Measurements from ENCODE around the gene TF.

The TF gene

GRCh38 chr3:133837487-133838295 is 91.5 kb downstream of the TF start:
- Histone ChIP-seq H3K4me3 (ENCODE audit: insufficient read depth, low read length, poor library complexity, severe bottlenecking) (no peak overlapping the region), H4K20me1 (ENCODE audit: low read depth, low read length) (no peaks in the 10 kb centered on the region), H3K4me2 (ENCODE audit: low read depth, low read length, poor library complexity, severe bottlenecking) (no peak overlapping the region), H3F3A (ENCODE audit: insufficient read depth) (no peaks in the 10 kb centered on the region), H3K27me3 (ENCODE audit: low read length) (no peaks in the 10 kb centered on the region), H3K79me2 (ENCODE audit: insufficient read depth, low read length) (no peaks in the 10 kb centered on the region), H3K36me3 (ENCODE audit: low read length) (no peaks in the 10 kb centered on the region), H3K9me3 (ENCODE audit: insufficient read depth, low read length) (no peaks in the 10 kb centered on the region), H2AFZ (ENCODE audit: low read depth, low read length, severe bottlenecking) (no peak overlapping the region), H3K9me2 (replicated peaks; ENCODE audit: insufficient read depth, low read length) (no peaks in the 10 kb centered on the region), H3K27ac (ENCODE audit: low read depth, low read length) (no peak overlapping the region), H3K9ac (ENCODE audit: low read length) (no peak overlapping the region)
- no peak for TF ChIP-seq EZH2phosphoT487 (conservative IDR thresholded peaks at IDR 0.05; ENCODE audit: low read length)
- TF ChIP-seq CTCF (IDR thresholded peaks at IDR 0.05; ENCODE audit: insufficient read depth, low read length, poor library complexity, severe bottlenecking) = no peak

GRCh38 chr3:133838296-133838789 is 92.2 kb downstream of the TF start:
- no peaks in the 10 kb centered on the region for H3K9me2 ChIP-seq (replicated peaks; ENCODE audit: insufficient read depth, low read length)
- no peak overlapping the region for H3K9ac ChIP-seq (ENCODE audit: low read length)
- H3K9me3 ChIP-seq (ENCODE audit: insufficient read depth, low read length) = no peaks in the 10 kb centered on the region
- H3F3A ChIP-seq (ENCODE audit: insufficient read depth) = no peaks in the 10 kb centered on the region
- H4K20me1 ChIP-seq (ENCODE audit: low read depth, low read length) = no peaks in the 10 kb centered on the region
- TF ChIP-seq CTCF (IDR thresholded peaks at IDR 0.05; ENCODE audit: insufficient read depth, low read length, poor library complexity, severe bottlenecking) = no peak
- no peak for TF ChIP-seq EZH2phosphoT487 (conservative IDR thresholded peaks at IDR 0.05; ENCODE audit: low read length)
- H3K79me2 ChIP-seq (ENCODE audit: insufficient read depth, low read length) = no peaks in the 10 kb centered on the region
- no peaks in the 10 kb centered on the region for H3K27me3 ChIP-seq (ENCODE audit: low read length)
- no peak overlapping the region for H3K27ac ChIP-seq (ENCODE audit: low read depth, low read length)
- no peaks in the 10 kb centered on the region for H3K36me3 ChIP-seq (ENCODE audit: low read length)
- H3K4me3 ChIP-seq (ENCODE audit: insufficient read depth, low read length, poor library complexity, severe bottlenecking) = no peak overlapping the region
- H2AFZ ChIP-seq (ENCODE audit: low read depth, low read length, severe bottlenecking) = no peak overlapping the region
- no peak overlapping the region for H3K4me2 ChIP-seq (ENCODE audit: low read depth, low read length, poor library complexity, severe bottlenecking)

GRCh38 chr3:133838916-133839800 is 93.0 kb downstream of the TF start:
- no peaks in the 10 kb centered on the region for H3K27me3 ChIP-seq (ENCODE audit: low read length)
- no peak overlapping the region for H3K4me2 ChIP-seq (ENCODE audit: low read depth, low read length, poor library complexity, severe bottlenecking)
- no peaks in the 10 kb centered on the region for H4K20me1 ChIP-seq (ENCODE audit: low read depth, low read length)
- no peak overlapping the region for H3K9ac ChIP-seq (ENCODE audit: low read length)
- H3K36me3 ChIP-seq (ENCODE audit: low read length) = no peaks in the 10 kb centered on the region
- H3K9me2 ChIP-seq (replicated peaks; ENCODE audit: insufficient read depth, low read length) = no peaks in the 10 kb centered on the region
- H3K4me3 ChIP-seq (ENCODE audit: insufficient read depth, low read length, poor library complexity, severe bottlenecking) = no peak overlapping the region
- no peak for TF ChIP-seq CTCF (IDR thresholded peaks at IDR 0.05; ENCODE audit: insufficient read depth, low read length, poor library complexity, severe bottlenecking)
- TF ChIP-seq EZH2phosphoT487 (conservative IDR thresholded peaks at IDR 0.05; ENCODE audit: low read length) = no peak
- H3K79me2 ChIP-seq (ENCODE audit: insufficient read depth, low read length) = no peaks in the 10 kb centered on the region
- H3K9me3 ChIP-seq (ENCODE audit: insufficient read depth, low read length) = no peaks in the 10 kb centered on the region
- no peak overlapping the region for H3K27ac ChIP-seq (ENCODE audit: low read depth, low read length)
- no peak overlapping the region for H2AFZ ChIP-seq (ENCODE audit: low read depth, low read length, severe bottlenecking)
- H3F3A ChIP-seq (ENCODE audit: insufficient read depth) = no peaks in the 10 kb centered on the region
